GM18502 (cell line): ENCODE measurements around the gene TDP2.

Experiments used
- ATAC-seq: cut with Tn5 transposase; IDR thresholded peaks from one replicate; pipeline ENCODE4 v1.9.1; 2021; ENCODE audit warnings: mild to moderate bottlenecking; ENCODE audit not compliant: unreplicated experiment, poor library complexity

The TDP2 gene

DNA sequence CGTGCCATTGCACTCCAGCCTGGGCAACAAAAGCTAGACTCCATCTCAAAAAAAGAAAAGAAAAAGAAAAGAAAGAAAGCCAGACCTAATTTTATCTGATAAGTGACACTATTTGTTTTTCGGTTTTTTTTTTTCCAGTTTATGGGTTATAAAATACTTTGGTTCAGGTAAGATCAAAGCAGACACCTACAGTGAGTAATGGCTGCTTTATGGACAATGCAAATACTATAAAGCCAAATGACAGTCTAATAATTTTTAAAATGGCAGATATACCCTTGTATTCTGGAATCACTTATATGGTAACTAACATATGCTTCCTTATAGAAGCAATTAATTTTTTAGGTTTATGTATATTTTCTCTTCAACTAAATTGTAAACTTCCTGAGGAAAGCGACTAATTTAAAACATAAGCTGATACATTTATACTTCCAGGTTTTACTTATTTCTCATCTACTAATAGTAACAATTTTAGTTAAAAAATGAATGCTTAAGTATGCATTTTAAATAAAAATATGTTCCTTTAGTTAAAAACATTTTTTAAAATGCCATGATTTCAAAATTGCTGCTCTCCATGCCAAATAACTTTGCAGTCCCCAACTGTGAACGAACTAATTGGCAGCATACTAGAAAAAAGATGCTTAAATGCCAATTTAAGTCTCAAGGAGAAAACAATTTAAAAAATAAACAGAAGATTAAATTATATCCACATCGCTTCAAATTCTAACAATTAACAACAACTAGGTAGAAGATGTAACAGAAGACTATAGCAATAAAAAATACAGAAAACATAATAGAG lies 59.2 kb downstream of the TDP2 start:
- no peak for ATAC-seq

- ATAC-seq: no peak
Observed at GRCh38 chr6:24606200-24606930, 60.3 kb downstream of the TDP2 start.

GRCh38 chr6:24603241-24603640 lies 63.5 kb downstream of the TDP2 start:
- no peak for ATAC-seq

- no peak for ATAC-seq
Observed at GRCh38 chr6:24600903-24601302, 65.8 kb downstream of the TDP2 start.
